HEK293 (cell line): ENCODE data around the gene MACF1.
A peak's percentile ranks its signal among the peaks of the same experiment; 100 is the strongest.

ENCODE experiments used
- AEBP2 ChIP-seq: fragments of 450-650 bp; formaldehyde crosslinking; IDR thresholded peaks from 2 replicates; pipeline ENCODE4 v1.5.1; 2016; ENCODE audit warnings: missing biosample characterization, missing genetic modification characterization, borderline replicate concordance
- BCL6B ChIP-seq: fragments of 450-650 bp; formaldehyde crosslinking; IDR thresholded peaks from 2 replicates; pipeline ENCODE4 v1.5.1; 2017; ENCODE audit warnings: missing biosample characterization, missing genetic modification characterization
- CTCF ChIP-seq: fragments of 450-650 bp; formaldehyde crosslinking; IDR thresholded peaks from 2 replicates; pipeline ENCODE4 v1.5.1; 2016; ENCODE audit warnings: missing biosample characterization, missing genetic modification characterization
- FEZF1 ChIP-seq: fragments of 450-650 bp; formaldehyde crosslinking; IDR thresholded peaks from 2 replicates; pipeline ENCODE4 v1.5.1; 2016; ENCODE audit warnings: missing biosample characterization, missing genetic modification characterization
- GLIS1 ChIP-seq: fragments of 450-650 bp; formaldehyde crosslinking; IDR thresholded peaks from 2 replicates; pipeline ENCODE4 v1.5.1; 2016; ENCODE audit warnings: missing biosample characterization, missing genetic modification characterization
- HOXA7 ChIP-seq: sonication (generic); formaldehyde crosslinking; IDR thresholded peaks from 2 replicates; pipeline ENCODE4 v1.8.1; 2022; ENCODE audit warnings: missing genetic modification reagents, borderline replicate concordance
- HOXC10 ChIP-seq: sonication (generic); formaldehyde crosslinking; IDR thresholded peaks from 2 replicates; pipeline ENCODE4 v1.8.1; 2023; ENCODE audit warnings: mild to moderate bottlenecking, missing genetic modification reagents
- KLF9 ChIP-seq: fragments of 450-650 bp; formaldehyde crosslinking; IDR thresholded peaks from 2 replicates; pipeline ENCODE4 v1.5.1; 2016; ENCODE audit warnings: missing biosample characterization, missing genetic modification characterization, low read depth
- MYNN ChIP-seq: fragments of 450-650 bp; formaldehyde crosslinking; IDR thresholded peaks from 2 replicates; pipeline ENCODE4 v1.5.1; 2016; ENCODE audit warnings: missing biosample characterization, missing genetic modification characterization, borderline replicate concordance
- TCF7L2 ChIP-seq: IDR thresholded peaks from 2 replicates; pipeline ENCODE4 v1.6.1; 2011; ENCODE audit warnings: low read depth, mild to moderate bottlenecking, inconsistent platforms, low read length, moderate library complexity, borderline replicate concordance
- TSHZ1 ChIP-seq: fragments of 450-650 bp; formaldehyde crosslinking; IDR thresholded peaks from 2 replicates; pipeline ENCODE4 v1.5.1; 2016; ENCODE audit warnings: missing biosample characterization, missing genetic modification characterization, borderline replicate concordance
- YY1 ChIP-seq: fragments of 450-650 bp; formaldehyde crosslinking; IDR thresholded peaks from 2 replicates; pipeline ENCODE4 v1.5.1; 2018; ENCODE audit warnings: missing biosample characterization, missing genetic modification characterization
- ZFP3 ChIP-seq: fragments of 450-650 bp; formaldehyde crosslinking; IDR thresholded peaks from 2 replicates; pipeline ENCODE4 v1.5.1; 2016; ENCODE audit warnings: low read depth, missing biosample characterization, missing genetic modification characterization
- ZNF10 ChIP-seq: fragments of 450-650 bp; formaldehyde crosslinking; IDR thresholded peaks from 2 replicates; pipeline ENCODE4 v1.5.1; 2017; ENCODE audit warnings: missing biosample characterization, missing genetic modification characterization
- ZNF114 ChIP-seq: fragments of 450-650 bp; formaldehyde crosslinking; IDR thresholded peaks from 2 replicates; pipeline ENCODE4 v1.5.0; 2017; ENCODE audit warnings: missing biosample characterization, missing genetic modification characterization
- ZNF132 ChIP-seq: fragments of 450-650 bp; formaldehyde crosslinking; IDR thresholded peaks from 2 replicates; pipeline ENCODE4 v1.5.1; 2017; ENCODE audit warnings: missing biosample characterization, missing genetic modification characterization, borderline replicate concordance
- ZNF146 ChIP-seq: fragments of 450-650 bp; formaldehyde crosslinking; IDR thresholded peaks from 2 replicates; pipeline ENCODE4 v1.5.1; 2016; ENCODE audit warnings: missing biosample characterization, missing genetic modification characterization
- ZNF266 ChIP-seq: fragments of 450-650 bp; formaldehyde crosslinking; IDR thresholded peaks from 2 replicates; pipeline ENCODE4 v1.5.1; 2016; ENCODE audit warnings: missing biosample characterization, missing genetic modification characterization, low read depth
- ZNF341 ChIP-seq: fragments of 450-650 bp; formaldehyde crosslinking; IDR thresholded peaks from 2 replicates; pipeline ENCODE4; 2016; ENCODE audit warnings: low read depth, missing biosample characterization, missing genetic modification characterization
- ZNF501 ChIP-seq: fragments of 450-650 bp; formaldehyde crosslinking; IDR thresholded peaks from 2 replicates; pipeline ENCODE4 v1.5.1; 2016; ENCODE audit warnings: missing biosample characterization, missing genetic modification characterization
- ZNF514 ChIP-seq: fragments of 450-650 bp; formaldehyde crosslinking; IDR thresholded peaks from 2 replicates; pipeline ENCODE4 v1.5.1; 2016; ENCODE audit warnings: missing biosample characterization, missing genetic modification characterization
- ZNF600 ChIP-seq: fragments of 450-650 bp; formaldehyde crosslinking; IDR thresholded peaks from 2 replicates; pipeline ENCODE4 v1.5.1; 2016; ENCODE audit warnings: missing biosample characterization, missing genetic modification characterization
- ZNF677 ChIP-seq: fragments of 450-650 bp; IDR thresholded peaks from 2 replicates; pipeline ENCODE4 v1.5.0; 2018; ENCODE audit warnings: missing biosample characterization, mild to moderate bottlenecking, missing genetic modification characterization, moderate library complexity
- ZNF692 ChIP-seq: fragments of 450-650 bp; formaldehyde crosslinking; IDR thresholded peaks from 2 replicates; pipeline ENCODE4 v1.5.1; 2016; ENCODE audit warnings: missing biosample characterization, missing genetic modification characterization
- ZNF704 ChIP-seq: fragments of 450-650 bp; formaldehyde crosslinking; IDR thresholded peaks from 2 replicates; pipeline ENCODE4 v1.5.1; 2016; ENCODE audit warnings: missing biosample characterization, missing genetic modification characterization
- ZNF777 ChIP-seq: fragments of 450-650 bp; formaldehyde crosslinking; IDR thresholded peaks from 2 replicates; pipeline ENCODE4 v1.5.1; 2017; ENCODE audit warnings: missing biosample characterization, missing genetic modification characterization, borderline replicate concordance
- ZNF785 ChIP-seq: fragments of 450-650 bp; formaldehyde crosslinking; IDR thresholded peaks from 2 replicates; pipeline ENCODE4 v1.5.1; 2016; ENCODE audit warnings: missing biosample characterization, missing genetic modification characterization
- ZSCAN16 ChIP-seq: fragments of 450-650 bp; formaldehyde crosslinking; IDR thresholded peaks from 2 replicates; pipeline ENCODE4 v1.5.1; 2016; ENCODE audit warnings: missing biosample characterization, missing genetic modification characterization
- ZSCAN30 ChIP-seq: fragments of 450-650 bp; IDR thresholded peaks from 2 replicates; pipeline ENCODE4 v1.5.1; 2018; ENCODE audit warnings: missing biosample characterization, mild to moderate bottlenecking, missing genetic modification characterization, moderate library complexity

MACF1 gene

GRCh38 chr1:39409055-39409816, 204.7 kb downstream of the MACF1 start (continued):
- TF ChIP-seq ZNF777 (tag by site-specific recombination), result no peak
- TF ChIP-seq ZNF600 (tag by site-specific recombination), result peak; percentile 15; the same call in 1 of the 2 replicates
- TF ChIP-seq TSHZ1 (tag by site-specific recombination), result no peak
- TF ChIP-seq ZNF704 (tag by site-specific recombination), result no peak
- TF ChIP-seq CTCF (tag by site-specific recombination), result 0 out of 2 replicates have a peak, but pooled peaks have one; percentile 17
- TF ChIP-seq ZNF132 (tag by site-specific recombination), result no peak
- no peak for TF ChIP-seq ZFP3 (tag by site-specific recombination)
- TF ChIP-seq ZNF514 (tag by site-specific recombination), result no peak
- TF ChIP-seq ZNF785, result no peak
- TF ChIP-seq BCL6B (tag by site-specific recombination), result no peak
- TF ChIP-seq GLIS1 (tag by site-specific recombination), result peak; percentile 62
- TF ChIP-seq ZNF146, result no peak
- no peak for TF ChIP-seq AEBP2 (tag by site-specific recombination)
- TF ChIP-seq ZSCAN16, result no peak
- no peak for TF ChIP-seq MYNN
- TF ChIP-seq ZNF501 (tag by site-specific recombination), result no peak
- no peak for TF ChIP-seq HOXA7 (CRISPR knock-in tag)
- no peak for TF ChIP-seq ZNF10 (tag by site-specific recombination)
- TF ChIP-seq ZNF114 (tag by site-specific recombination), result no peak
- TF ChIP-seq HOXC10 (CRISPR knock-in tag), result no peak
- TF ChIP-seq ZNF692 (tag by site-specific recombination), result peak; percentile 47
- TF ChIP-seq FEZF1, result no peak
- TF ChIP-seq ZNF677, result 0 out of 2 replicates have a peak, but pooled peaks have one; percentile 20
- no peak for TF ChIP-seq ZNF266 (tag by site-specific recombination)
- TF ChIP-seq KLF9 (tag by site-specific recombination), result no peak
- peak; percentile 55; the same call in 1 of the 2 replicates for TF ChIP-seq ZSCAN30 (tag by site-specific recombination)
- TF ChIP-seq YY1 (tag by site-specific recombination), result no peak
- peak; percentile 63 for TF ChIP-seq ZNF341 (tag by site-specific recombination)
- TF ChIP-seq TCF7L2, result no peak
